ENCODE measurements around the gene RAB20.

RAB20 gene

GRCh38 chr13:110529522-110530311 lies 31.8 kb downstream of the RAB20 start:
- DNase-seq (ENCODE audit: low read depth, low spot score) = no peak

GRCh38 chr13:110528911-110529310 lies 32.6 kb downstream of the RAB20 start:
- DNase-seq (ENCODE audit: low read depth, low spot score) = no peak

- no peak for DNase-seq (ENCODE audit: low read depth, low spot score)
Observed at GRCh38 chr13:110528371-110528770, 33.2 kb downstream of the RAB20 start.

GRCh38 chr13:110525328-110526319 lies 35.9 kb downstream of the RAB20 start:
- DNase-seq (ENCODE audit: low read depth, low spot score) = no peak

- DNase-seq (ENCODE audit: low read depth, low spot score) = no peak
Observed at GRCh38 chr13:110524541-110525257, 36.8 kb downstream of the RAB20 start.

- no peak for DNase-seq (ENCODE audit: low read depth, low spot score)
Observed at GRCh38 chr13:110523838-110524540, 37.5 kb downstream of the RAB20 start.

- no peak for DNase-seq (ENCODE audit: low read depth, low spot score)
Observed at GRCh38 chr13:110523180-110523579, 38.3 kb downstream of the RAB20 start.

GRCh38 chr13:110522721-110523120 lies 38.8 kb downstream of the RAB20 start:
- no peak for DNase-seq (ENCODE audit: low read depth, low spot score)

- no peak for DNase-seq (ENCODE audit: low read depth, low spot score)
Observed at GRCh38 chr13:110521946-110522345, 39.6 kb downstream of the RAB20 start.

GRCh38 chr13:110521296-110521680 lies 40.2 kb downstream of the RAB20 start:
- no peak for DNase-seq (ENCODE audit: low read depth, low spot score)

- no peak for DNase-seq (ENCODE audit: low read depth, low spot score)
Observed at GRCh38 chr13:110520431-110521295, 40.9 kb downstream of the RAB20 start.

- DNase-seq (ENCODE audit: low read depth, low spot score) = no peak
Observed at GRCh38 chr13:110519506-110519905, 42.0 kb downstream of the RAB20 start.

GRCh38 chr13:110519046-110519445 lies 42.5 kb downstream of the RAB20 start:
- DNase-seq (ENCODE audit: low read depth, low spot score) = no peak

GRCh38 chr13:110518571-110518970 lies 43.0 kb downstream of the RAB20 start:
- DNase-seq (ENCODE audit: low read depth, low spot score) = no peak

- DNase-seq (ENCODE audit: low read depth, low spot score) = no peak
Observed at GRCh38 chr13:110518226-110518525, 43.3 kb downstream of the RAB20 start.

GRCh38 chr13:110517505-110518225 lies 43.9 kb downstream of the RAB20 start:
- DNase-seq (ENCODE audit: low read depth, low spot score) = no peak

GRCh38 chr13:110516500-110516899 lies 45.0 kb downstream of the RAB20 start:
- no peak for DNase-seq (ENCODE audit: low read depth, low spot score)

GRCh38 chr13:110512198-110512740 lies 49.3 kb downstream of the RAB20 start:
- no peak for DNase-seq (ENCODE audit: low read depth, low spot score)

- no peak for DNase-seq (ENCODE audit: low read depth, low spot score)
Observed at GRCh38 chr13:110511509-110512181, 49.9 kb downstream of the RAB20 start.

Data from activated naive CD8-positive, alpha-beta T cell treated with anti-CD3 and anti-CD28 coated beads, Interleukin-2, amount 50 U/mL, for 16 hours (primary cell).